GM10248 (cell line): ENCODE measurements around the gene ERC2.
"Not testable (repeated sequence)": the region's sequence is repeated elsewhere in the genome, so short reads cannot be mapped to it uniquely, and the experiment has no call there.

Experiments used
- CTCF ChIA-PET: fragments of 300-600 bp; sonication (Branson Sonifier 250); formaldehyde crosslinking; extraction: SDS; loops from one replicate; lab custom pipeline; 2021; ENCODE audit warnings: antibody characterized with exemption; lab: Yijun Ruan, JAX
- POLR2A ChIA-PET: fragments of 350-650 bp; sonication (Branson Sonifier 250); formaldehyde crosslinking; extraction: SDS; loops from one replicate; lab custom pipeline; 2020; ENCODE audit warnings: antibody characterized with exemption; lab: Yijun Ruan, JAX
- DNase-seq: peaks from one replicate; pipeline ENCODE4 v3.0.0; 2012; ENCODE audit errors: extremely low spot score
- CTCF ChIP-seq: IDR thresholded peaks from 2 replicates; pipeline ENCODE4 v1.5.1; 2012; ENCODE audit warnings: mild to moderate bottlenecking, low read depth; ENCODE audit errors: extremely low read depth, missing control alignments, control extremely low read depth

ERC2 gene

DNA sequence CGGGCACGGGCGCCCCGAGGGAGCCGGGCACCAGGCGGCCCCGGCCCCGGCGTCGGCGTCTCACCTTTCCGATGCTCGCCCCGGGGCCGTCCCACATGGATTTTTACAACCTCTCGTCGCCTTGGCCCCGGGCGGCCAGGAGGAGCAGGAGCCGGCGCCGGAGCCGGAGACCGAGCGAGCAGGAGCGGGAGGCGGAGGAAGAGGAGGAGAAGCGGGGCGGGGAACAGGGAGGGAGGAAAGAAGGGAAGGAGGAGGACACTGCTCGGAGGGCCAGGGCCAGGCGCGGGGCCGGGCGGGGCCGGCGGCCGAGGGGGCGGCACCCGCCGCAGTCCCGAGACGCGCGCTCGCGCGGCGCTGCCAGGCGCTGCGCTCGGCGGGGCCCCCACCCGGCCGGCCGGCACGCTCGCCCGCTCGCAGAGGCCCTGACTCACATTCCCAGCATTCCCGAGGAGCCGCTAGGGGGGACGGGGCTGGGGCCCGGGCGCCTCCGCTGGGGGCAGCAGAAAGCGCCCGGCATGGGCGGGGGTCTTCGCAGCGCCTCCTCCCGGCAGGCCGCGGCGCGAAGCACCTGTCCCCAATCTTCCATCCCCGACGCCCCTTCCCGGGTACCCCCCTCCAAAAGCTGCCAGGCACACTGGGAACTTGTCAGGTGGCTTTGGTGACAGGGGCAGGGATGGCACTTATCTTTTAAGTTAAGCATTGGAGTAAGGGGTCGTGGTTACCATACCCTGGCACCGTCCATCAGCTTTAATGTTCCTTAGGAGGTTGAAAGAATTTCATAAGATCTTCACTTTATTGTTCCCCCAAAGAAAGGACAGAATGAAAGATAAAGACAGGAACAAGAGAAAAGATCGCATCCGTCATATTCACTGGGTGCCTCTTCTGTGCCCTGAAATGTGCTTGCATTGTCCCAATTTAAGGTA is at the start of gene ERC2:
ERC2 (minus strand) TSS at position 284 of the 923 bp plus-strand sequence.
- CTCF ChIA-PET = no interaction called here
- no peak for DNase-seq
- POLR2A ChIA-PET = no interaction called here
- TF ChIP-seq CTCF = no peak

DNA sequence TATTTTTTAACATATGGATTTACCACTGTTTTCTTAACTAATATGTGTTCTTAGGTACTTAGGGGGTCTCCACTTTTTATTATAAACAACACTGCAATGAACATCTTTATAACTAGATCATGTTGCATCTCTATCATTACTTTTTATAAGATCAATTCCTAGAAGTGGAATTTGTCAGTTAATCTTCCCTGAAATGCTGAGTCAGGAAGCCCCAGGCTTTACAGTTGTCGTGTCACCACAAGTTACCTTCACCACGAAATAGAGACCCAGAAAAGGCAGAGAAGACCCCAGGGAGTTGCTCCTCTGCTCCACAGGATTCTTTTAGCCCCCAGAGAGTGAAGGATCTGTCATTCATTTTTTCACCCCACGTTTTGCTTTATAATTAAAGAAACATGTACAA is 34.5 kb upstream of the ERC2 start:
- no peak for DNase-seq
- CTCF ChIA-PET = no interaction called here
- POLR2A ChIA-PET = no interaction called here
- no peak for TF ChIP-seq CTCF

DNA sequence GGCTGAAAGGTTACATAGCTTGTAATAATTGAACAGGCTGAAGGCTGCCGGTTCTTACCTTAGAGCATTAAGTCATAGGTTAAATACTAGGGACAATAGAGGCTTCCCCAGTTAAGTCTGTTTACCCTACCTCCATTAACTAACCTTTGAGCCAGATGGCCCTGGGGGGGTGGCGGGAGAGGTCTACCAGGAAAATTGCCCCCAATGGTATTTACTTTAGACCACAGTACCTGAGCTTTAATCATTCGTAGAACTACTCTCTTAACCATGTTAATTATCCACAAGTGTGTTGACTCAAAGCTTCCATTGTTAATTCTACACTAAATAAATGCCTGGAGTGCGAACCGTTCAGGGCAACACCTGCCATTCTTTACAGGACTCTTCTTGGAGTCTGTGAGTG is 28.1 kb upstream of the ERC2 start:
- CTCF ChIA-PET = interaction anchor here (1.4 to 2.0 kb wide), 4 partner anchors 9 to 23 kb away, joined by 3 to 5 read pairs (median 4); no protein-coding TSS in a partner anchor
- DNase-seq, POLR2A ChIA-PET: not testable (repeated sequence)

GRCh38 chr3:56494679-56495322 is 26.5 kb upstream of the ERC2 start:
- POLR2A ChIA-PET = no interaction called here
- peak; percentile 81 for DNase-seq
- CTCF ChIA-PET = interaction anchor here (0.7 to 2.1 kb wide), 16 partner anchors 9 to 1798 kb away, joined by 3 to 22 read pairs (median 4); no protein-coding TSS in a partner anchor
- peak; percentile 98 for TF ChIP-seq CTCF

- ChIA-PET POLR2A (no interaction called here), CTCF (no interaction called here)
- DNase-seq = no peak
- TF ChIP-seq CTCF = no peak
Observed at GRCh38 chr3:56491566-56491965, 23.3 kb upstream of the ERC2 start.

- TF ChIP-seq CTCF = no peak
- ChIA-PET CTCF (no interaction called here), POLR2A (no interaction called here)
- DNase-seq = no peak
Observed at GRCh38 chr3:56488812-56489600, 20.7 kb upstream of the ERC2 start.
